ENCODE results near the gene AGPAT3.

- TF ChIP-seq CTCF (tag by site-specific recombination; IDR thresholded peaks at IDR 0.05) (no peak), ZNF843 (tag by site-specific recombination; IDR thresholded peaks at IDR 0.05) (no peak), ZNF670 (tag by site-specific recombination; IDR thresholded peaks at IDR 0.05; ENCODE audit: low read depth) (no peak), ZNF184 (tag by site-specific recombination; IDR thresholded peaks at IDR 0.05) (no peak), ZNF660 (tag by site-specific recombination; IDR thresholded peaks at IDR 0.05) (no peak)
These were observed 27.3 kb downstream of the AGPAT3 start for GRCh38 chr21:43892334-43892733.
